B cell (primary cell): ENCODE data around the gene TMEM141.

Source experiments
- CTCF ChIP-seq: fragments of 200-600 bp; IDR thresholded peaks from one replicate; pipeline ENCODE4 v1.8.0; 2022; ENCODE audit warnings: antibody characterized with exemption, mild to moderate bottlenecking
- EZH2 ChIP-seq: IDR thresholded peaks from 2 replicates; pipeline ENCODE4 v1.6.1; 2012; ENCODE audit warnings: borderline replicate concordance, low read depth, mild to moderate bottlenecking, moderate library complexity, low read length; ENCODE audit not compliant: insufficient read depth, poor library complexity, severe bottlenecking

DNA sequence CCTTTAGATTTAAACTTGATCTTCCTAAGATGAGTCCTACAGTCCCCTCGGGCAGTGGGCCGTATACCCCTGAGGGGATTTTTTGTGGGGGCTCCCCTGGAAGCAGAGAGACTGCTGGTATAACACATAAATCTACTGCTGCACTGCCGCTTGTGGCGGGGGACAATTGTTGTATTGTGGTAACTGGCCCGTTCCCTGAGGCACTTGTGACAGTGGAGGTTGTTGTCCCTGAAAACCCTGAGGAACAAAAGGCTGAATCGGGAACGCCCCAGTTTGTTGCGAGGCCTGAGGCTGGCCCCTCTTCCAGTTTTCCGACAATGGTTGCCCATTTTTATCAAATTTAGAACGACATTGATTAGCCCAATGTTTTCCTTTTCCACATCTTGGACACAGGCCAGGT, 4.7 kb upstream of the TMEM141 start:
- TF ChIP-seq CTCF, result no peak
- no peak for TF ChIP-seq EZH2
